ENCODE results near the gene GUCY2C.

The GUCY2C gene

DNA sequence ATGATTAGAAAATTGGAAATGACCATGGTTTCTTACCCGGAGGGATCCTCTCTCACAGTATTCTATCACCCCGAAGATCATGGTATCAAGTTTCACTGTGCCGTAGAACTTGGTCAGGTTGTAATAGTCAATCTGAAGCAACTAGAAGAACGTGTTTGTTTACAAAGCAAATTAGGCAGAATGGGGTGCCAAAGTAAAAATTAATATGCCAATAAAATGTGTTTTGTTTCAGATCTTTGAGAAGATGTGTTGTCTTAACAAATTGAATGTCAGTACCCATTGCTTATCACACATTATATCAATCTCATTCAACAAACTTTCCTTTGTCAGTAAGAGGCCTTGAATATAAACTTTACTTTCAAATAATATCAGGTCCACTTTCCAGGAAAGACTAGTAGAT, 45.0 kb downstream of the GUCY2C start:
- no peak for DNase-seq (ENCODE audit: extremely low spot score)
- POLR2A ChIA-PET: no interaction called here
- CTCF ChIA-PET: no interaction called here
- no peak for TF ChIP-seq TARDBP (IDR thresholded peaks at IDR 0.05)
- TF ChIP-seq LEF1 (IDR thresholded peaks at IDR 0.05; ENCODE audit: borderline replicate concordance): no peak
- no peak for TF ChIP-seq PKNOX1 (IDR thresholded peaks at IDR 0.05)
- no peak for TF ChIP-seq SP1 (IDR thresholded peaks at IDR 0.05)
- no peak for TF ChIP-seq CTBP1 (IDR thresholded peaks at IDR 0.05; ENCODE audit: borderline replicate concordance)
- no peak for TF ChIP-seq ARNT (IDR thresholded peaks at IDR 0.05)
- TF ChIP-seq FOXA1 (IDR thresholded peaks at IDR 0.05): no peak
- TF ChIP-seq BHLHE40 (IDR thresholded peaks at IDR 0.05; ENCODE audit: borderline replicate concordance): no peak
- TF ChIP-seq NFRKB (IDR thresholded peaks at IDR 0.05): no peak
- TF ChIP-seq ZNF384 (IDR thresholded peaks at IDR 0.05): no peak
- TF ChIP-seq FOXM1 (IDR thresholded peaks at IDR 0.05; ENCODE audit: borderline replicate concordance): no peak
- TF ChIP-seq FOXK2 (IDR thresholded peaks at IDR 0.05): no peak
- no peak for TF ChIP-seq ELF4 (IDR thresholded peaks at IDR 0.05)
- no peak for TF ChIP-seq SUZ12 (IDR thresholded peaks at IDR 0.05)
- no peak for TF ChIP-seq L3MBTL2 (conservative IDR thresholded peaks at IDR 0.05)
- TF ChIP-seq HDGF (IDR thresholded peaks at IDR 0.05; ENCODE audit: borderline replicate concordance): no peak

GRCh38 chr12:14650789-14651188, 45.6 kb downstream of the GUCY2C start:
- ChIA-PET CTCF (no interaction called here), POLR2A (no interaction called here)
- DNase-seq (ENCODE audit: extremely low spot score): no peak
- TF ChIP-seq SUZ12 (IDR thresholded peaks at IDR 0.05) (no peak), TARDBP (IDR thresholded peaks at IDR 0.05) (no peak), FOXM1 (IDR thresholded peaks at IDR 0.05; ENCODE audit: borderline replicate concordance) (no peak), HDGF (IDR thresholded peaks at IDR 0.05; ENCODE audit: borderline replicate concordance) (no peak), CTBP1 (IDR thresholded peaks at IDR 0.05; ENCODE audit: borderline replicate concordance) (no peak), SP1 (IDR thresholded peaks at IDR 0.05) (no peak), PKNOX1 (IDR thresholded peaks at IDR 0.05) (no peak), LEF1 (IDR thresholded peaks at IDR 0.05; ENCODE audit: borderline replicate concordance) (no peak), ZNF384 (IDR thresholded peaks at IDR 0.05) (no peak), L3MBTL2 (conservative IDR thresholded peaks at IDR 0.05) (no peak), ARNT (IDR thresholded peaks at IDR 0.05) (no peak), BHLHE40 (IDR thresholded peaks at IDR 0.05; ENCODE audit: borderline replicate concordance) (no peak), FOXK2 (IDR thresholded peaks at IDR 0.05) (no peak)

- peak; percentile 61 for TF ChIP-seq PKNOX1 (IDR thresholded peaks at IDR 0.05)
- TF ChIP-seq TARDBP (IDR thresholded peaks at IDR 0.05): no peak
- no peak for TF ChIP-seq ARNT (IDR thresholded peaks at IDR 0.05)
- POLR2A ChIA-PET: no interaction called here
- DNase-seq (ENCODE audit: extremely low spot score): no peak
- CTCF ChIA-PET: no interaction called here
Measured at GRCh38 chr12:14647028-14647750, 49.2 kb downstream of the GUCY2C start.

DNA sequence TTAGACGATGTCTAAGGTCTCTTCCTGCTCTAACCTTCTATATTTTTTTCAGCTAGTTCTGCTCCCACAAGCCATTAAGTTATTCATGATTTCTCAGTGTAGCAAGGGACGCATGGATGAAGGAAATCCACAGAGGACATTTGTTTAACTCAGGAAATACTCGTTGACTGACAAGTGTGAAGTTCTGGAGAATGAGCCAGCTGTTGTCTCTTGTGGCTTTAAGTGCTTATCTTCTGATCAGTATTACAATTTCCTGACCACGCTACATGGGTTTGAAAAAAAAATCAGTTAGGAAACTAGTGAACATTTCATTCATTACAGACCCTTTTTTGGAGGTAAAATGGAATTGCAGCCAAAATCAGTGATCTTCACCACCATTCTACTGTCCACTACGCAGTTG, 53.1 kb downstream of the GUCY2C start:
- ChIA-PET CTCF (no interaction called here), POLR2A (no interaction called here)
- TF ChIP-seq FOXM1 (IDR thresholded peaks at IDR 0.05; ENCODE audit: borderline replicate concordance) (no peak), L3MBTL2 (conservative IDR thresholded peaks at IDR 0.05) (no peak), PKNOX1 (IDR thresholded peaks at IDR 0.05) (no peak), ELF4 (IDR thresholded peaks at IDR 0.05) (no peak), ARNT (IDR thresholded peaks at IDR 0.05) (no peak), SUZ12 (IDR thresholded peaks at IDR 0.05) (no peak), FOXK2 (IDR thresholded peaks at IDR 0.05) (no peak)
- DNase-seq (ENCODE audit: extremely low spot score): no peak

DNA sequence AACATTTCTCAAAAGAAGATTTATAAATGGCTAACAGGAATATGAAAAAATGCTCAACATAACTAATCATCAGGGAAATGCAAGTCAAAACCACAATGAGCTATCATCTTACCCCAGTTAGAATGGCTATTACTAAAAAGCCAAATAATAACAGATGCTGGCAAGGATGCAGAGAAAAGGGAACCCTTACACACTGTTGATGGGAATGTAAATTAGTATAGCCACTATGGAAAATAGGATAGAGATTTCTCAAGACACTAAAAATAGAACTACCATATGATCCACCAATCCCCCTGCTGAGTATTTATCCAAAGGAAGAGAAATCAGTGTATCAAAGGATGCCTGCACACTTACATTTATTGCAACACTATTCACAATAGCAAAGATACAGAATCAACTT, 58.3 kb downstream of the GUCY2C start:
- DNase-seq (ENCODE audit: extremely low spot score): no peak
- ChIA-PET POLR2A (no interaction called here), CTCF (no interaction called here)
- no peak for TF ChIP-seq PKNOX1 (IDR thresholded peaks at IDR 0.05)
- no peak for TF ChIP-seq ARNT (IDR thresholded peaks at IDR 0.05)
- no peak for TF ChIP-seq SP1 (IDR thresholded peaks at IDR 0.05)
- TF ChIP-seq ELF4 (IDR thresholded peaks at IDR 0.05): no peak
- no peak for TF ChIP-seq BHLHE40 (IDR thresholded peaks at IDR 0.05; ENCODE audit: borderline replicate concordance)
- no peak for TF ChIP-seq FOXK2 (IDR thresholded peaks at IDR 0.05)
- no peak for TF ChIP-seq FOXM1 (IDR thresholded peaks at IDR 0.05; ENCODE audit: borderline replicate concordance)
- no peak for TF ChIP-seq NFRKB (IDR thresholded peaks at IDR 0.05)
- no peak for TF ChIP-seq L3MBTL2 (conservative IDR thresholded peaks at IDR 0.05)

- POLR2A ChIA-PET: no interaction called here
- no peak for DNase-seq (ENCODE audit: extremely low spot score)
- no peak for TF ChIP-seq BHLHE40 (IDR thresholded peaks at IDR 0.05; ENCODE audit: borderline replicate concordance)
- no peak for TF ChIP-seq PKNOX1 (IDR thresholded peaks at IDR 0.05)
- no peak for TF ChIP-seq HDGF (IDR thresholded peaks at IDR 0.05; ENCODE audit: borderline replicate concordance)
- no peak for TF ChIP-seq ZNF384 (IDR thresholded peaks at IDR 0.05)
- no peak for TF ChIP-seq FOXM1 (IDR thresholded peaks at IDR 0.05; ENCODE audit: borderline replicate concordance)
- no peak for TF ChIP-seq L3MBTL2 (conservative IDR thresholded peaks at IDR 0.05)
- TF ChIP-seq ELF4 (IDR thresholded peaks at IDR 0.05): no peak
- no peak for TF ChIP-seq ARNT (IDR thresholded peaks at IDR 0.05)
- no peak for TF ChIP-seq CTBP1 (IDR thresholded peaks at IDR 0.05; ENCODE audit: borderline replicate concordance)
- no peak for TF ChIP-seq TARDBP (IDR thresholded peaks at IDR 0.05)
- TF ChIP-seq LEF1 (IDR thresholded peaks at IDR 0.05; ENCODE audit: borderline replicate concordance): no peak
- TF ChIP-seq SUZ12 (IDR thresholded peaks at IDR 0.05): no peak
- no peak for TF ChIP-seq FOXK2 (IDR thresholded peaks at IDR 0.05)
- no peak for TF ChIP-seq SP1 (IDR thresholded peaks at IDR 0.05)
- CTCF ChIA-PET: no interaction called here
Measured at GRCh38 chr12:14635776-14636175, 60.6 kb downstream of the GUCY2C start.

Measured in HEK293T (cell line).